Keratinocyte (primary cell): ENCODE data around the gene CTNND2. TPM values are rescaled to one million over a fixed set of nuclear protein-coding genes. Genes with fewer than 3 reads are reported as not detected.

Experiments used
- DNase-seq: peaks from one replicate; pipeline ENCODE4 v3.0.0-alpha.2; 2011; ENCODE audit warnings: low read depth, missing footprints, low spot score
- FAIRE-seq: peaks from 2 replicates; lab custom pipeline; 2011; peaks lifted over from hg19 to GRCh38; lab: Jason Lieb, UNC
- H2AFZ ChIP-seq: 2 replicates; pipeline ENCODE4 v1.6.0; 2012; ENCODE audit warnings: low read length, control low read depth, inconsistent platforms; ENCODE audit not compliant: control insufficient read depth
- H3K27ac ChIP-seq: 2 replicates; pipeline ENCODE4 v1.5.1; 2011; ENCODE audit warnings: low read length; ENCODE audit not compliant: control insufficient read depth, insufficient read depth
- H3K27me3 ChIP-seq: 3 replicates; pipeline ENCODE4 v1.6.0; 2011; ENCODE audit warnings: low read length; ENCODE audit not compliant: control insufficient read depth, insufficient read depth; ENCODE audit errors: extremely low read depth
- H3K36me3 ChIP-seq, 2 experiments: 2 replicates in 1 of 2; 3 replicates in 1 of 2; pipeline ENCODE4 v1.5.1; 2011; ENCODE audit warnings: low read length in 2 of 2, mild to moderate bottlenecking in 1 of 2; ENCODE audit not compliant: control insufficient read depth in 2 of 2, insufficient read depth in 2 of 2; ENCODE audit errors: extremely low read depth in 1 of 2
- H3K4me1 ChIP-seq: 3 replicates; pipeline ENCODE4 v1.5.1; 2011; ENCODE audit warnings: low read length; ENCODE audit not compliant: control insufficient read depth, insufficient read depth; ENCODE audit errors: extremely low read depth
- H3K4me2 ChIP-seq: 3 replicates; pipeline ENCODE4 v1.6.0; 2011; ENCODE audit warnings: low read depth, low read length; ENCODE audit not compliant: control insufficient read depth, insufficient read depth; ENCODE audit errors: extremely low read depth
- H3K4me3 ChIP-seq, 3 experiments: fragments of 200-600 bp in 1 of 3; sonication (generic) in 1 of 3; 2 replicates in 2 of 3; 3 replicates in 1 of 3; pipeline ENCODE4 v1.5.1; 2011 to 2016; ENCODE audit warnings: low read length in 3 of 3, mild to moderate bottlenecking in 3 of 3, control low read depth in 2 of 3, inconsistent platforms in 1 of 3, low read depth in 1 of 3, mixed read lengths in 1 of 3, mixed run types in 1 of 3, moderate library complexity in 1 of 3; ENCODE audit not compliant: control insufficient read depth in 2 of 3, insufficient read depth in 2 of 3; ENCODE audit errors: extremely low read depth in 1 of 3
- H3K79me2 ChIP-seq: 2 replicates; pipeline ENCODE4 v1.6.0; 2012; ENCODE audit warnings: low read length; ENCODE audit not compliant: control insufficient read depth, insufficient read depth
- H3K9ac ChIP-seq: 3 replicates; pipeline ENCODE4 v1.6.0; 2011; ENCODE audit warnings: low read length; ENCODE audit not compliant: control insufficient read depth, insufficient read depth; ENCODE audit errors: extremely low read depth
- H3K9me1 ChIP-seq: 3 replicates; pipeline ENCODE4 v1.6.0; 2011; ENCODE audit warnings: low read length; ENCODE audit not compliant: control insufficient read depth, insufficient read depth; ENCODE audit errors: extremely low read depth
- H3K9me3 ChIP-seq: 2 replicates; pipeline ENCODE4 v1.5.1; 2012; ENCODE audit warnings: low read depth, low read length; ENCODE audit not compliant: control insufficient read depth
- H4K20me1 ChIP-seq: 3 replicates; pipeline ENCODE4 v1.6.0; 2011; ENCODE audit warnings: low read length; ENCODE audit not compliant: control insufficient read depth, insufficient read depth; ENCODE audit errors: extremely low read depth
- CTCF ChIP-seq, 3 experiments: IDR thresholded peaks in 1 of 3; conservative IDR thresholded peaks in 1 of 3; optimal IDR thresholded peaks in 1 of 3; 2 replicates in 2 of 3; 3 replicates in 1 of 3; pipeline versions ENCODE3 to v1.5.1; 2011; ENCODE audit warnings: low read length in 3 of 3, mild to moderate bottlenecking in 3 of 3, moderate library complexity in 2 of 3, control low read depth in 1 of 3, inconsistent platforms in 1 of 3; ENCODE audit not compliant: insufficient read depth in 2 of 3; ENCODE audit errors: extremely low read depth in 1 of 3
- EZH2 ChIP-seq: IDR thresholded peaks from one replicate; pipeline ENCODE4 v1.6.1; 2012; ENCODE audit warnings: inconsistent platforms, mild to moderate bottlenecking, low read length, moderate library complexity
- dilution Hi-C: fragments of 300-500 bp; cut with MboI; formaldehyde crosslinking; loops from one replicate; pipeline ENCODE4 v1.7.0; 2020; ENCODE audit warnings: low sequenced_read_pairs; ENCODE audit not compliant: extremely low pct_ligation_motif_present
- polyA plus RNA-seq, 5 experiments: library from polyadenylated mRNA; depleted of rRNA in 3 of 5; stranded (reverse) in 3 of 5; stranded (forward) in 1 of 5; unstranded in 1 of 5; fragments of >200 nt; gene quantifications; 1 replicate in 1 of 5; 2 replicates in 3 of 5; 3 replicates in 1 of 5; pipeline versions ENCODE4 v1.2.1 to v1.2.3, GENCODE V29; 2011 to 2012; ENCODE audit warnings: missing spikeins in 2 of 5, low read depth in 1 of 5, low replicate concordance in 1 of 5

CTNND2 gene
- polyA plus RNA-seq, 1 donor (not counting 4 experiments of a cell fraction or from before 2014, with no cell fraction given) = not detected

DNA sequence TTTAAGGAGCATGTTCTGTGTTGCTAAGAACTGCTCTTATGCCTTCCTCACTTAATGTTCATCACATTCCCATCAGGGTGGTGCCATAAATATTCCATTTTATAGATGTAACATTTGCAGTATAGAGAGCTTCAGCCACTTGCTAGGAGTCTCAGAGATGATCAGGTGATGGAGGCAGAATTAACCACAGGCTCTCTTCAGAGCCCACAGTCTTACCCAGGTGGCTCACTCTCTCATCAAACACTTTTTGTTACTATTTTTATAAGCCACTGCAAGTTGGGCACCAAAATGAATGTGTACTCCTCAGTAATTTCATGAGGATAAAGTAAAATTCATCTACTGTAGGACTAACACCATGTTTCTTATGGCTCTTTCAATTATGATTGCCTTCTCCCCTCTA lies 651.7 kb downstream of the CTNND2 start:
- no peak for DNase-seq
- no peak overlapping the region for H3K27ac ChIP-seq
- no peak overlapping the region for H3K4me3 ChIP-seq
- no peaks in the 10 kb centered on the region for H3K9me3 ChIP-seq
- H3K79me2 ChIP-seq = no peaks in the 10 kb centered on the region
- no peaks in the 10 kb centered on the region for H3K36me3 ChIP-seq
- H3K4me1 ChIP-seq = peaks cover 26% of the 10 kb centered on the region
- peak; percentile 9 for FAIRE-seq
- TF ChIP-seq CTCF (optimal IDR thresholded peaks at IDR 0.05 in 1 of 3, IDR thresholded peaks at IDR 0.05 in 1 of 3, conservative IDR thresholded peaks at IDR 0.05 in 1 of 3; ENCODE audit: extremely low read depth in 1 of 3, insufficient read depth in 2 of 3, low read length in 3 of 3) (no peak), EZH2 (no peak)
- no peak overlapping the region for H3K9ac ChIP-seq
- H4K20me1 ChIP-seq = no peaks in the 10 kb centered on the region
- H3K27me3 ChIP-seq = no peaks in the 10 kb centered on the region
- no peaks in the 10 kb centered on the region for H3K9me1 ChIP-seq
- H3K4me2 ChIP-seq = no peak overlapping the region
- H2AFZ ChIP-seq = peak overlapping the region; percentile 70
- dilution Hi-C loops = no loop called here

DNA sequence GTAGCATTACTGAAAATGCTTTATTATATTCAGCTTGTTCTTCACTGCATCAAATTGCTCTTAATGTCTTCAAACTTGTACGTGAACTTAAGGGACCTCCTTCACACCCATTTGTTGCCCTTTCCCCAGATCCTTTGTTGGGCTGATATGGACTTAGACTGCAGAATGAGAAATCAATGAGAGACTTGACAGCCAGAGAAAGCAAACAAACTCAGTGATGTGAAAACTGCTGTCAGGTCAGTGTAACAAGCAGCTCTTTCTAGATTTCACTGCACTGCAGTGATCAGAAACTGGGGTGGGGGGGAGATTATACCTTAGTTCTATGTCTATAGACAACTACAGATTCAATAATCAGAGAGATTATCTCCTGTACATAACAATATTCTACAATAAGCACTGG lies 652.2 kb downstream of the CTNND2 start:
- Histone ChIP-seq H2AFZ (peak overlapping the region; percentile 70), H3K4me1 (peaks cover 26% of the 10 kb centered on the region), H3K27me3 (no peaks in the 10 kb centered on the region), H3K79me2 (no peaks in the 10 kb centered on the region), H3K27ac (no peak overlapping the region), H4K20me1 (no peaks in the 10 kb centered on the region), H3K4me3 (no peak overlapping the region), H3K9me1 (no peaks in the 10 kb centered on the region), H3K4me2 (no peak overlapping the region), H3K9me3 (no peaks in the 10 kb centered on the region), H3K9ac (no peak overlapping the region), H3K36me3 (no peaks in the 10 kb centered on the region)
- FAIRE-seq (no peak), DNase-seq (no peak)
- no peak for TF ChIP-seq EZH2
- TF ChIP-seq CTCF (optimal IDR thresholded peaks at IDR 0.05 in 1 of 3, IDR thresholded peaks at IDR 0.05 in 1 of 3, conservative IDR thresholded peaks at IDR 0.05 in 1 of 3; ENCODE audit: extremely low read depth in 1 of 3, insufficient read depth in 2 of 3, low read length in 3 of 3) = no peak
- dilution Hi-C loops = no loop called here
